ENCODE results near the gene IBA57. TPM values are rescaled to one million over a fixed set of nuclear protein-coding genes. Genes with fewer than 3 reads are reported as not detected.
A peak's percentile ranks its signal among the peaks of the same experiment; 100 is the strongest.

IBA57 gene
- polyA plus RNA-seq, 1 of the 3 experiments (the other 2 are of a cell fraction), result 1.8 TPM

DNA sequence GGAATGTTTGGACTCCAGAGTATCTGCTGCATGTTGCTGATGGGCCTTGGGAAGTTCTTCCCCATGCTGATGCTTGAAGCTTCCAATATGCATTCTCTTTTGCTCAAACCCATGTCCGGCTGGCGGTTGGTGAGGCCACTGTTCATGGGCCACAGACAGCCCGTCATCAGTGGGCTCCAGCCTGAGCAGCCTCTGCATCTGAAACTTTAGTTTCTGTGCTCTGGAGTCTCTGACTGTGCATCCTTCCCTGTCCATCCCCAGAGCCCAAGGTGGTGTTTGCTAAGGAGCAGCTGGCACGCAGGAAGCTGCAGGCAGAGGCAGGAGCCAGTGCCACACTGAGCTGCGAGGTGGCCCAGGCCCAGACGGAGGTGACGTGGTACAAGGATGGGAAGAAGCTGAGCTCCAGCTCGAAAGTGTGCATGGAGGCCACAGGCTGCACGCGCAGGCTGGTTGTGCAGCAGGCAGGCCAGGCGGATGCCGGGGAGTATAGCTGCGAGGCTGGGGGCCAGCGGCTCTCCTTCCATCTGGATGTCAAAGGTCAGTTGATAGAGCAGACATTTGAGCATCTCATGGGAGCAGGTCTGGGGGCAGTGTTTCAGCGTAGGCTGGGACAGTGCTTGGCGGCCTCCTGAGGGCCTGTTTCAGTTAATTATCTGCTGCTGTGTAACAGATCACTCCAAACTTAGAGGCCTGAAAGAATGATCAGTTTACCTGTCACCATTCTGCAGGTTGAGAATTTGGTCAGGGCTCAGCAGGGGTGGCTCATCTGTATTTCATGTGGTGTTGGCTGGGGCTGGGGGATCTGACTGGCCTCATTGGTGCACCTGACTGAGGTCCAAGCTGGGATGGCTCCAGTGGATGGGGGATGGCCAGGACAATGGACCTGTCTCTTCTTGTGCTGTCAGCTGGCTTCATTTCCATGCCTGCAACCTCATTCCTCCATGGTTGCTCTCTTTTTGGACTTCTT lies 58.9 kb downstream of the IBA57 start:
- Histone ChIP-seq H3K4me2 (no peak overlapping the region), H2AFZ (ENCODE audit: low read depth) (no peak overlapping the region), H3K4me3 (ENCODE audit: low read depth in 2 of 2, low read length in 1 of 2) (peak overlapping the region in 1 of 2 experiments; percentile 8; a peak in 1 of 4 replicates), H3K36me3 (replicated peaks in 1 of 2; ENCODE audit: control insufficient read depth in 1 of 2, insufficient read depth in 2 of 2, low read length in 1 of 2) (peaks cover 0 to 3% of the 10 kb centered on the region in 2 experiments), H3K27me3 (ENCODE audit: insufficient read depth) (no peaks in the 10 kb centered on the region), H3K9ac (no peak overlapping the region), H3K4me1 (ENCODE audit: control insufficient read depth in 1 of 2, insufficient read depth in 2 of 2, low read depth in 1 of 2, low read length in 1 of 2) (no peaks in the 10 kb centered on the region), H3F3A (replicated peaks; ENCODE audit: insufficient read depth) (no peaks in the 10 kb centered on the region), H3K9me2 (no peaks in the 10 kb centered on the region), H4K20me1 (ENCODE audit: insufficient read depth) (no peaks in the 10 kb centered on the region), H3K79me2 (ENCODE audit: insufficient read depth) (no peaks in the 10 kb centered on the region), H3K27ac (ENCODE audit: low read depth in 2 of 2, low read length in 1 of 2) (no peak overlapping the region), H3K9me3 (no peaks in the 10 kb centered on the region)
- WGBS (ENCODE audit: low lambda C conversion rate), result 84% methylated on average over 13 of the region's 16 CpGs
- ChIA-PET CTCF (interaction anchor here (1.0 to 1.3 kb wide), 2 partner anchors 11 to 94 kb away, joined by 5 to 6 read pairs; no protein-coding TSS in a partner anchor), POLR2A (no interaction called here)
- DNase-seq, result no peak
- no peak for TF ChIP-seq EP300 (IDR thresholded peaks at IDR 0.05; ENCODE audit: borderline replicate concordance in 1 of 2, low read depth in 1 of 2, low read length in 1 of 2)
- TF ChIP-seq TEAD4 (IDR thresholded peaks at IDR 0.05; ENCODE audit: borderline replicate concordance, insufficient read depth), result no peak
- TF ChIP-seq RAD21 (IDR thresholded peaks at IDR 0.05; ENCODE audit: low read length), result no peak
- TF ChIP-seq, protein P1, sequence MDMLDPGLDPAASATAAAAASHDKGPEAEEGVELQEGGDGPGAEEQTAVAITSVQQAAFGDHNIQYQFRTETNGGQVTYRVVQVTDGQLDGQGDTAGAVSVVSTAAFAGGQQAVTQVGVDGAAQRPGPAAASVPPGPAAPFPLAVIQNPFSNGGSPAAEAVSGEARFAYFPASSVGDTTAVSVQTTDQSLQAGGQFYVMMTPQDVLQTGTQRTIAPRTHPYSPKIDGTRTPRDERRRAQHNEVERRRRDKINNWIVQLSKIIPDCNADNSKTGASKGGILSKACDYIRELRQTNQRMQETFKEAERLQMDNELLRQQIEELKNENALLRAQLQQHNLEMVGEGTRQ (IDR thresholded peaks at IDR 0.05; ENCODE audit: borderline replicate concordance, low read depth, low read length), result no peak
- TF ChIP-seq, protein P2, sequence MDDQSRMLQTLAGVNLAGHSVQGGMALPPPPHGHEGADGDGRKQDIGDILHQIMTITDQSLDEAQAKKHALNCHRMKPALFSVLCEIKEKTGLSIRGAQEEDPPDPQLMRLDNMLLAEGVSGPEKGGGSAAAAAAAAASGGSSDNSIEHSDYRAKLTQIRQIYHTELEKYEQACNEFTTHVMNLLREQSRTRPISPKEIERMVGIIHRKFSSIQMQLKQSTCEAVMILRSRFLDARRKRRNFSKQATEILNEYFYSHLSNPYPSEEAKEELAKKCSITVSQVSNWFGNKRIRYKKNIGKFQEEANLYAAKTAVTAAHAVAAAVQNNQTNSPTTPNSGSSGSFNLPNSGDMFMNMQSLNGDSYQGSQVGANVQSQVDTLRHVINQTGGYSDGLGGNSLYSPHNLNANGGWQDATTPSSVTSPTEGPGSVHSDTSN (IDR thresholded peaks at IDR 0.05), result no peak
- TF ChIP-seq RCOR1 (IDR thresholded peaks at IDR 0.05; ENCODE audit: low read length), result no peak
- TF ChIP-seq, protein P3, sequence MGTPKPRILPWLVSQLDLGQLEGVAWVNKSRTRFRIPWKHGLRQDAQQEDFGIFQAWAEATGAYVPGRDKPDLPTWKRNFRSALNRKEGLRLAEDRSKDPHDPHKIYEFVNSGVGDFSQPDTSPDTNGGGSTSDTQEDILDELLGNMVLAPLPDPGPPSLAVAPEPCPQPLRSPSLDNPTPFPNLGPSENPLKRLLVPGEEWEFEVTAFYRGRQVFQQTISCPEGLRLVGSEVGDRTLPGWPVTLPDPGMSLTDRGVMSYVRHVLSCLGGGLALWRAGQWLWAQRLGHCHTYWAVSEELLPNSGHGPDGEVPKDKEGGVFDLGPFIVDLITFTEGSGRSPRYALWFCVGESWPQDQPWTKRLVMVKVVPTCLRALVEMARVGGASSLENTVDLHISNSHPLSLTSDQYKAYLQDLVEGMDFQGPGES (IDR thresholded peaks at IDR 0.05; ENCODE audit: low read depth, low read length), result no peak
- TF ChIP-seq JUND (IDR thresholded peaks at IDR 0.05), result no peak
- no peak for TF ChIP-seq SIN3A (IDR thresholded peaks at IDR 0.05; ENCODE audit: borderline replicate concordance, low read depth, low read length)
- no peak for TF ChIP-seq GABPA (IDR thresholded peaks at IDR 0.05; ENCODE audit: low read depth)
- TF ChIP-seq FOSL2 (IDR thresholded peaks at IDR 0.05; ENCODE audit: borderline replicate concordance, low read depth), result no peak
- TF ChIP-seq CHD2 (IDR thresholded peaks at IDR 0.05; ENCODE audit: low read length, partially characterized antibody), result no peak
- TF ChIP-seq, protein P4, sequence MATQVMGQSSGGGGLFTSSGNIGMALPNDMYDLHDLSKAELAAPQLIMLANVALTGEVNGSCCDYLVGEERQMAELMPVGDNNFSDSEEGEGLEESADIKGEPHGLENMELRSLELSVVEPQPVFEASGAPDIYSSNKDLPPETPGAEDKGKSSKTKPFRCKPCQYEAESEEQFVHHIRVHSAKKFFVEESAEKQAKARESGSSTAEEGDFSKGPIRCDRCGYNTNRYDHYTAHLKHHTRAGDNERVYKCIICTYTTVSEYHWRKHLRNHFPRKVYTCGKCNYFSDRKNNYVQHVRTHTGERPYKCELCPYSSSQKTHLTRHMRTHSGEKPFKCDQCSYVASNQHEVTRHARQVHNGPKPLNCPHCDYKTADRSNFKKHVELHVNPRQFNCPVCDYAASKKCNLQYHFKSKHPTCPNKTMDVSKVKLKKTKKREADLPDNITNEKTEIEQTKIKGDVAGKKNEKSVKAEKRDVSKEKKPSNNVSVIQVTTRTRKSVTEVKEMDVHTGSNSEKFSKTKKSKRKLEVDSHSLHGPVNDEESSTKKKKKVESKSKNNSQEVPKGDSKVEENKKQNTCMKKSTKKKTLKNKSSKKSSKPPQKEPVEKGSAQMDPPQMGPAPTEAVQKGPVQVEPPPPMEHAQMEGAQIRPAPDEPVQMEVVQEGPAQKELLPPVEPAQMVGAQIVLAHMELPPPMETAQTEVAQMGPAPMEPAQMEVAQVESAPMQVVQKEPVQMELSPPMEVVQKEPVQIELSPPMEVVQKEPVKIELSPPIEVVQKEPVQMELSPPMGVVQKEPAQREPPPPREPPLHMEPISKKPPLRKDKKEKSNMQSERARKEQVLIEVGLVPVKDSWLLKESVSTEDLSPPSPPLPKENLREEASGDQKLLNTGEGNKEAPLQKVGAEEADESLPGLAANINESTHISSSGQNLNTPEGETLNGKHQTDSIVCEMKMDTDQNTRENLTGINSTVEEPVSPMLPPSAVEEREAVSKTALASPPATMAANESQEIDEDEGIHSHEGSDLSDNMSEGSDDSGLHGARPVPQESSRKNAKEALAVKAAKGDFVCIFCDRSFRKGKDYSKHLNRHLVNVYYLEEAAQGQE (IDR thresholded peaks at IDR 0.05; ENCODE audit: low read depth, low read length), result no peak
- TF ChIP-seq, protein P5, sequence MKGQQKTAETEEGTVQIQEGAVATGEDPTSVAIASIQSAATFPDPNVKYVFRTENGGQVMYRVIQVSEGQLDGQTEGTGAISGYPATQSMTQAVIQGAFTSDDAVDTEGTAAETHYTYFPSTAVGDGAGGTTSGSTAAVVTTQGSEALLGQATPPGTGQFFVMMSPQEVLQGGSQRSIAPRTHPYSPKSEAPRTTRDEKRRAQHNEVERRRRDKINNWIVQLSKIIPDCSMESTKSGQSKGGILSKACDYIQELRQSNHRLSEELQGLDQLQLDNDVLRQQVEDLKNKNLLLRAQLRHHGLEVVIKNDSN (IDR thresholded peaks at IDR 0.05; ENCODE audit: borderline replicate concordance, low read depth), result no peak
- no peak for TF ChIP-seq FOXJ3 (CRISPR knock-in tag; IDR thresholded peaks at IDR 0.05)
- TF ChIP-seq NRF1 (IDR thresholded peaks at IDR 0.05; ENCODE audit: low read depth, low read length), result no peak
- no peak for TF ChIP-seq ELF1 (IDR thresholded peaks at IDR 0.05)
- TF ChIP-seq NFIC (IDR thresholded peaks at IDR 0.05; ENCODE audit: borderline replicate concordance), result no peak
- no peak for TF ChIP-seq TCF12 (IDR thresholded peaks at IDR 0.05)
- TF ChIP-seq SMC3 (IDR thresholded peaks at IDR 0.05; ENCODE audit: low read depth, low read length), result no peak
